Testis (tissue), 2 donors: ENCODE data around the gene FALEC.

ENCODE experiments used
- CTCF ChIP-seq, 3 experiments: fragments of 450-650 bp in 2 of 3; fragments of 200-600 bp in 1 of 3; sonication (generic) in 1 of 3; IDR thresholded peaks; one replicate each; pipeline ENCODE4 v1.5.1; 2016 to 2019; ENCODE audit warnings: antibody characterized with exemption in 3 of 3, mild to moderate bottlenecking in 2 of 3, moderate library complexity in 1 of 3
- POLR2A ChIP-seq: fragments of 450-650 bp; IDR thresholded peaks from one replicate; pipeline ENCODE4 v1.6.1; 2017; ENCODE audit warnings: antibody characterized with exemption, mild to moderate bottlenecking, moderate library complexity

- TF ChIP-seq CTCF (IDR thresholded peaks at IDR 0.05): no peak
- TF ChIP-seq POLR2A: no peak
Measured at GRCh38 chr1:150575518-150576366, 60.2 kb downstream of the FALEC start.
